ENCODE results near the gene ACOX3.
"Not testable (repeated sequence)": the region's sequence is repeated elsewhere in the genome, so short reads cannot be mapped to it uniquely, and the experiment has no call there.

ACOX3 gene

GRCh38 chr4:8427262-8427661, 13.3 kb downstream of the ACOX3 start:
- in situ Hi-C loops (cut with MboI; ENCODE audit: low sequenced_read_pairs, unreplicated experiment) = no loop called here
- TF ChIP-seq, protein P1, sequence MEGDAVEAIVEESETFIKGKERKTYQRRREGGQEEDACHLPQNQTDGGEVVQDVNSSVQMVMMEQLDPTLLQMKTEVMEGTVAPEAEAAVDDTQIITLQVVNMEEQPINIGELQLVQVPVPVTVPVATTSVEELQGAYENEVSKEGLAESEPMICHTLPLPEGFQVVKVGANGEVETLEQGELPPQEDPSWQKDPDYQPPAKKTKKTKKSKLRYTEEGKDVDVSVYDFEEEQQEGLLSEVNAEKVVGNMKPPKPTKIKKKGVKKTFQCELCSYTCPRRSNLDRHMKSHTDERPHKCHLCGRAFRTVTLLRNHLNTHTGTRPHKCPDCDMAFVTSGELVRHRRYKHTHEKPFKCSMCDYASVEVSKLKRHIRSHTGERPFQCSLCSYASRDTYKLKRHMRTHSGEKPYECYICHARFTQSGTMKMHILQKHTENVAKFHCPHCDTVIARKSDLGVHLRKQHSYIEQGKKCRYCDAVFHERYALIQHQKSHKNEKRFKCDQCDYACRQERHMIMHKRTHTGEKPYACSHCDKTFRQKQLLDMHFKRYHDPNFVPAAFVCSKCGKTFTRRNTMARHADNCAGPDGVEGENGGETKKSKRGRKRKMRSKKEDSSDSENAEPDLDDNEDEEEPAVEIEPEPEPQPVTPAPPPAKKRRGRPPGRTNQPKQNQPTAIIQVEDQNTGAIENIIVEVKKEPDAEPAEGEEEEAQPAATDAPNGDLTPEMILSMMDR (IDR thresholded peaks at IDR 0.05; ENCODE audit: borderline replicate concordance, control extremely low read depth, extremely low read depth, insufficient read depth, missing control alignments) = no peak
- DNase-seq (ENCODE audit: low spot score) = no peak

- TF ChIP-seq, protein P1 (IDR thresholded peaks at IDR 0.05; ENCODE audit: borderline replicate concordance, control extremely low read depth, extremely low read depth, insufficient read depth, missing control alignments) = no peak
- DNase-seq (ENCODE audit: low spot score) = no peak
- in situ Hi-C loops (cut with MboI; ENCODE audit: low sequenced_read_pairs, unreplicated experiment) = no loop called here
These were observed 17.7 kb downstream of the ACOX3 start for GRCh38 chr4:8422786-8423185.

- TF ChIP-seq, protein P1 (IDR thresholded peaks at IDR 0.05; ENCODE audit: borderline replicate concordance, control extremely low read depth, extremely low read depth, insufficient read depth, missing control alignments) = no peak
- in situ Hi-C loops (cut with MboI; ENCODE audit: low sequenced_read_pairs, unreplicated experiment) = no loop called here
- no peak for DNase-seq (ENCODE audit: low spot score)
These were observed 18.2 kb downstream of the ACOX3 start for GRCh38 chr4:8422327-8422726.

DNA sequence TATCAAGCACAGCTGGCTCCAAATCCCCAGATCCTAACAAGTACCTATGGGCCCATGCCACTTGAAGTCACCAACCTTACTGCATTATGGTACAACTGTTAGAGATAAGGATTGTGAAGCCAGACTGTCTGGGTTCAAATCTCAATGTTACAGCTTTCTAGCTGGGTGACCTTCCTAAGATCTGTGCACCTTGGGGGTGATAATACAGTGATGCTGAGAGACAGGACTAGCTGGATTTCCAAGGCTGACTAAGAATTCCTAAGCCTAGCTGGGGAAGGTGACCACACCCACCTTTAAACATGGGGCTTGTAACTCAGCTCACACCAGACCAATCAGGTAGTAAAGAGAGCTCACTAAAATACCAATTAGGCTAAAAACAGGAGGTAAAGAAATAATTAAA, 20.4 kb downstream of the ACOX3 start:
- in situ Hi-C loops (cut with MboI; ENCODE audit: low sequenced_read_pairs, unreplicated experiment); DNase-seq (ENCODE audit: low spot score): not testable (repeated sequence)

DNA sequence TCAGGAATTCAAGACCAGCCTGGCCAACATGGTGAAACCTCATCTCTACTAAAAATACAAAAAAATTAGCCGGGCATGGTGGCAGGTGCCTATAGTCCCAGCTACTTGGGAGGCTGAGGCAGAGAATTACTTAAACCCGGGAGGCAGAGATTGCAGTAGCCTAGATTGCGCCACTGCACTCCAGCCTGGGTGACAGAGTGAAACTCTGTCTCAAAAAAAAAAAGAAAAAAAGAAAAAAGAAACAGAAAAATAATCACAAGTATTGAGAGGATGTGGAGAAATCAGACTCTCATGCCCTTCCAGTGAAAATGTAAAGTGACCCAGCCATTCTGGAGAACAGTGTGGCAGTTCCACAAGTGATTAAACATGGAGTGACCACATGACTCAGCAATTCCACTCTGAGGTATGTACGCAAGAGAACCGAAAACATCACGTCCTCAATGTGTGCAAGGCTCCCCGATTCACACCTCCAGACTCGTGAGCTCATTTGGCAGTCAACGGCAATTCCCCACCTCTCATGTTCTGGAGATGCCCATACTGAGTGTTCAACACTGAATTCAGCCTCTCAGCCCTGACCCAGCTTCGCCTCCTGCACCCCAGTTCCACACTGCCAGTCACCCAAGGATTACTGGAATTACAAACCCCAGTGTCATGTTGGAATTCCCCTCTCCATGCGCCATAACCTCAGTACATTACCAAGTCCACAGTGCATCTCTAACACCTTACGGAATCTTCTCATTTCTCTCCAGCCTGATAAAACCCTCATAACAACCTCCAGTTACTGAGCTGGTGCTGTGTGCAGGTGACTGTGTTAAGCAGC, 21.1 kb downstream of the ACOX3 start:
- DNase-seq (ENCODE audit: low spot score) = peak; percentile 74
- in situ Hi-C loops (cut with MboI; ENCODE audit: low sequenced_read_pairs, unreplicated experiment) = no loop called here
- TF ChIP-seq, protein P1 (IDR thresholded peaks at IDR 0.05; ENCODE audit: borderline replicate concordance, control extremely low read depth, extremely low read depth, insufficient read depth, missing control alignments) = no peak

GRCh38 chr4:8417071-8417614, 23.4 kb downstream of the ACOX3 start:
- in situ Hi-C loops (cut with MboI; ENCODE audit: low sequenced_read_pairs, unreplicated experiment) = no loop called here
- no peak for DNase-seq (ENCODE audit: low spot score)
- TF ChIP-seq, protein P1 (IDR thresholded peaks at IDR 0.05; ENCODE audit: borderline replicate concordance, control extremely low read depth, extremely low read depth, insufficient read depth, missing control alignments) = no peak

DNA sequence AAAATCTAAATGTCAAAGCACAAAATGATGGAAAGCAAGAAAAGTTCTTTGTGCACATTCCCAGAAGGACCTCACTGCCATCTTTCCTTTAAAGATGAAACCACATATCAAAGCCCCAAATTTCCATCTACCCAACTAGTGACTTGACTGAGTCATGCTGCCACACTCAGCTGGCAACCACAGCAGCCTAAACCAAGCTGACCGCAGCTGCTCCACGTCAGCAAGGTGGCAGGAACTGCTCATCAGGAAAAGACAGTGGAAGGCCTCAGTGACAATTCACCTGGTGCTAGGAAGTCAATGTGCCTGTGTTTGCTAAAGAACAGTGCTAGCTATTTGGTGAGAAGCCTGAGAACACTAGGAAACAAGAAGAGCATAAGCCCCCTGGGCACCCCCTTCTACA, 26.1 kb downstream of the ACOX3 start:
- DNase-seq (ENCODE audit: low spot score) = no peak
- in situ Hi-C loops (cut with MboI; ENCODE audit: low sequenced_read_pairs, unreplicated experiment) = no loop called here
- TF ChIP-seq, protein P1 (IDR thresholded peaks at IDR 0.05; ENCODE audit: borderline replicate concordance, control extremely low read depth, extremely low read depth, insufficient read depth, missing control alignments) = no peak
